ENCODE measurements around the gene SSBP3. TPM values are rescaled to one million over a fixed set of nuclear protein-coding genes. Genes with fewer than 3 reads are reported as not detected.

SSBP3 gene
- total RNA-seq, 1 experiment from 2014 or later, result 26.5 TPM

DNA sequence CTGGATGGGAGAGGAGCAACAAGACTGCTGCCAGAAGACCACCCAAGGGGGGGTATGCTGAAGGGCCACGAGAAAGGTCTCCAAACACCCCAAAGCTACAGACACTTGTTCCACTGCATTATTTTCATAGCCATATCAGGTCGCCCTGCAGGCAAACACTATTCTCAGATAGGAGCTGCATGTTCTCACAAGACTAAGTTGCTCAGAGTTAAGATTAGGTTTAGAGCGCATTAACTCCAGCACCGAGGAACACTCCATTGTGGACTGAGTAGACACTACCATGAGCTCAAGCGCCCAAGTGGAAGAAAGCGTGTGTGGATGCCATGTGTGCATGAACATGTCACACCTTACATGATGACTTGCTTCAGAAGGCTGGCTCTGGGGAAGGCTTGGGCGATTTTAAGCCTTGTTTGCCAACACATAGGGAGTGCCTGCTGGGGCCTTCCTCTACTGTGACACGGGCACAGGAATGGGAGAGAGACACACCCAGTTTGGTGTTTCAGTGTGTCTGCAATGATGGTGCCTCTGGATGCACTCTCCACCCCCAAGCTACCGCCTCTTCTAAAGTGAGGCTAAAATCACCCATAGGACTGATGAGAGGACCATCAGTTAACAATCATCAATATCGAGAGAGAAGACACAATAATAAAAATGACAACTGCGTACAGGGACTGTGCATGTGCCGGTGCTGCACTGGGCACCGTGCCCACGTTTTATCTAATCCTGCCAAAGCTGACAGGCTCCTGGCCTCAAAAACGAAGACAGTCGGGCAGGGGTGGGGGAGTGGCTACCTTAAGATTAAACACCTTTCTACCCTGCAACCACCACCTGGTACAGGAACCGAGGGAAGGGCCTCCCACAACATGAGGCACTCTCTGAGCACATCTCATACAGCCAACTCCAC, 34.9 kb downstream of the SSBP3 start:
- Histone ChIP-seq H3F3A (ENCODE audit: insufficient read depth, low read depth) (no peaks in the 10 kb centered on the region), H3K36me3 (ENCODE audit: low read depth) (no peaks in the 10 kb centered on the region), H2AFZ (no peak overlapping the region), H4K20me1 (ENCODE audit: insufficient read depth) (no peaks in the 10 kb centered on the region), H3K79me2 (ENCODE audit: low read depth) (no peaks in the 10 kb centered on the region), H3K4me1 (replicated peaks; ENCODE audit: insufficient read depth) (no peaks in the 10 kb centered on the region), H3K27me3 (ENCODE audit: insufficient read depth, low read depth) (no peaks in the 10 kb centered on the region), H3K27ac (no peak overlapping the region), H3K9me3 (ENCODE audit: insufficient read depth, low read depth) (no peaks in the 10 kb centered on the region), H3K4me2 (no peak overlapping the region), H3K4me3 (no peak overlapping the region), H3K9me2 (ENCODE audit: insufficient read depth) (no peaks in the 10 kb centered on the region)
- no peak for DNase-seq
- CTCF ChIA-PET, result no interaction called here
- POLR2A ChIA-PET (ENCODE audit: unreplicated experiment), result interaction anchor here (0.6 kb wide), 1 partner anchor 25 kb away, joined by 25 read pairs; no protein-coding TSS in a partner anchor
- BruUV-seq (replicated peaks), result no TSS peak
- intact Hi-C loops (cut with micrococcal nuclease; ENCODE audit: unreplicated experiment), result no loop called here
- TF ChIP-seq EZH2 (IDR thresholded peaks at IDR 0.05; ENCODE audit: low read depth) (no peak), CTCF (conservative IDR thresholded peaks at IDR 0.05) (no peak)

GRCh38 chr1:54370287-54370989, 35.8 kb downstream of the SSBP3 start:
- BruUV-seq (replicated peaks), result no TSS peak
- Histone ChIP-seq H3F3A (ENCODE audit: insufficient read depth, low read depth) (no peaks in the 10 kb centered on the region), H2AFZ (no peak overlapping the region), H3K27ac (no peak overlapping the region), H3K27me3 (ENCODE audit: insufficient read depth, low read depth) (no peaks in the 10 kb centered on the region), H3K4me2 (no peak overlapping the region), H3K4me3 (no peak overlapping the region), H3K9me3 (ENCODE audit: insufficient read depth, low read depth) (no peaks in the 10 kb centered on the region), H3K79me2 (ENCODE audit: low read depth) (no peaks in the 10 kb centered on the region), H3K9me2 (ENCODE audit: insufficient read depth) (no peaks in the 10 kb centered on the region), H3K4me1 (replicated peaks; ENCODE audit: insufficient read depth) (no peaks in the 10 kb centered on the region), H4K20me1 (ENCODE audit: insufficient read depth) (no peaks in the 10 kb centered on the region), H3K36me3 (ENCODE audit: low read depth) (no peaks in the 10 kb centered on the region)
- intact Hi-C loops (cut with micrococcal nuclease; ENCODE audit: unreplicated experiment), result no loop called here
- no peak for TF ChIP-seq EZH2 (IDR thresholded peaks at IDR 0.05; ENCODE audit: low read depth)
- POLR2A ChIA-PET (ENCODE audit: unreplicated experiment), result interaction anchor here (0.6 kb wide), 1 partner anchor 26 kb away, joined by 25 read pairs; no protein-coding TSS in a partner anchor
- CTCF ChIA-PET, result no interaction called here
- no peak for DNase-seq

DNA sequence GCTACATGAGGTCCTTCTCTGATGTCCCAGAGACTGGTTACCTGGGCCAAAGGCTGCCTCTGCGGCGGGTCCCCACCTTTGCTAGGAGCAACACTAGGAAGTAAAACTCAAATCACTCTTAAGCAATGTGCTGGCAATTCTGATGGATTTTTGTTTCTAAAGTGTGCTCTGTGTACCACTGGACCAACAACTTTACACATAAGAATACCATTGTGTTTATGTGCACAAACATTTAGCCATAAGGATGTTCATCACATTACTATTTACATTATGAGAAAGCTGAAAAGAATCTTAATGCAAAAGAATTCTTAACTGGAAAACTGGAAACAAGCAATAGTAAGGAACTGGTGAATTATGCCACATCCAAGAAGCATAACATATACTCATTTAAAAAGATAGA, 38.6 kb downstream of the SSBP3 start:
- H3K9me3 ChIP-seq (ENCODE audit: insufficient read depth, low read depth), result no peaks in the 10 kb centered on the region
- intact Hi-C loops (cut with micrococcal nuclease; ENCODE audit: unreplicated experiment), result no loop called here
- no peaks in the 10 kb centered on the region for H3F3A ChIP-seq (ENCODE audit: insufficient read depth, low read depth)
- H3K4me3 ChIP-seq, result no peak overlapping the region
- POLR2A ChIA-PET (ENCODE audit: unreplicated experiment), result no interaction called here
- H4K20me1 ChIP-seq (ENCODE audit: insufficient read depth), result no peaks in the 10 kb centered on the region
- no peaks in the 10 kb centered on the region for H3K4me1 ChIP-seq (replicated peaks; ENCODE audit: insufficient read depth)
- DNase-seq, result peak in 1 of 2 experiments; percentile 36
- H3K4me2 ChIP-seq, result no peak overlapping the region
- H3K79me2 ChIP-seq (ENCODE audit: low read depth), result no peaks in the 10 kb centered on the region
- no peaks in the 10 kb centered on the region for H3K27me3 ChIP-seq (ENCODE audit: insufficient read depth, low read depth)
- BruUV-seq (replicated peaks), result no TSS peak
- H3K36me3 ChIP-seq (ENCODE audit: low read depth), result no peaks in the 10 kb centered on the region
- no peak overlapping the region for H3K27ac ChIP-seq
- H3K9me2 ChIP-seq (ENCODE audit: insufficient read depth), result no peaks in the 10 kb centered on the region
- TF ChIP-seq CTCF (conservative IDR thresholded peaks at IDR 0.05), result no peak
- no peak for TF ChIP-seq EZH2 (IDR thresholded peaks at IDR 0.05; ENCODE audit: low read depth)
- CTCF ChIA-PET, result no interaction called here
- H2AFZ ChIP-seq, result no peak overlapping the region
